ENCODE data around the gene RPS18. TPM values are rescaled to one million over a fixed set of nuclear protein-coding genes. Genes with fewer than 3 reads are reported as not detected.

RPS18 gene
- total and polyA plus RNA-seq, 9 of the 15 experiments (the other 6 are each of a cell fraction or from before 2014, with no cell fraction given), result 5,023 to 17,516 (median 8,131) TPM

GRCh38 chr6:33297956-33298772 lies 26.3 kb downstream of the RPS18 start (continued):
- TF ChIP-seq ZFP91 (CRISPR knock-in tag; IDR thresholded peaks at IDR 0.05) (no peak), PHF21A (IDR thresholded peaks at IDR 0.05; ENCODE audit: borderline replicate concordance, low read depth) (no peak), POU5F1 (IDR thresholded peaks at IDR 0.05; ENCODE audit: borderline replicate concordance, low read depth, low read length, partially characterized antibody) (no peak), ZBTB9 (CRISPR knock-in tag; IDR thresholded peaks at IDR 0.05) (0 out of 2 replicates have a peak, but pooled peaks have one; percentile 33), SMARCA5 (IDR thresholded peaks at IDR 0.05) (peak; percentile 82; the same call in 1 of the 2 replicates), HMBOX1 (IDR thresholded peaks at IDR 0.05) (0 out of 2 replicates have a peak, but pooled peaks have one; percentile 7), NFE2L1 (tag; IDR thresholded peaks at IDR 0.05; ENCODE audit: borderline replicate concordance, low read depth) (no peak), SLC30A9 (CRISPR knock-in tag; IDR thresholded peaks at IDR 0.05) (no peak), WHSC1 (IDR thresholded peaks at IDR 0.05; ENCODE audit: low read length) (no peak), TAL1 (IDR thresholded peaks at IDR 0.05) (no peak), SMARCE1 (IDR thresholded peaks at IDR 0.05) (no peak; the same call in 1 of the 2 replicates), CHCHD3 (CRISPR knock-in tag; IDR thresholded peaks at IDR 0.05) (no peak), ZNF165 (CRISPR knock-in tag; IDR thresholded peaks at IDR 0.05; ENCODE audit: borderline replicate concordance) (no peak), MECOM (CRISPR knock-in tag; IDR thresholded peaks at IDR 0.05) (peak; percentile 58; the same call in 1 of the 2 replicates), HMG20B (CRISPR knock-in tag; IDR thresholded peaks at IDR 0.05) (no peak), VEZF1 (CRISPR knock-in tag; IDR thresholded peaks at IDR 0.05) (peak; percentile 98), SMAD4 (CRISPR knock-in tag; conservative IDR thresholded peaks at IDR 0.05) (peak; percentile 33), PCBP1 (IDR thresholded peaks at IDR 0.05; ENCODE audit: low read depth, low read length, poor library complexity, severe bottlenecking) (no peak), CEBPG (CRISPR knock-in tag; IDR thresholded peaks at IDR 0.05) (no peak), CEBPG (tag; conservative IDR thresholded peaks at IDR 0.05 in 1 of 2, IDR thresholded peaks at IDR 0.05 in 1 of 2) (no peak), ZNF507 (tag; conservative IDR thresholded peaks at IDR 0.05) (no peak), SAFB2 (IDR thresholded peaks at IDR 0.05; ENCODE audit: borderline replicate concordance, low read depth, low read length, severe bottlenecking) (no peak), ZNF644 (tag; IDR thresholded peaks at IDR 0.05; ENCODE audit: low read depth) (no peak)

Measured in K562 (cell line).